Fibroblast of lung (primary cell): ENCODE measurements around the gene PCSK4. TPM values are rescaled to one million over a fixed set of nuclear protein-coding genes. Genes with fewer than 3 reads are reported as not detected.

Experiments used
- polyA plus RNA-seq, 2 donors: library from polyadenylated mRNA; depleted of rRNA in 1 of 2; stranded (reverse) in 1 of 2; unstranded in 1 of 2; fragments of >200 nt; gene quantifications; 2 replicates each; pipeline ENCODE4 v1.2.1, GENCODE V29; 2011 to 2012; ENCODE audit warnings: missing spikeins in 1 of 2
- total RNA-seq: library from RNA; depleted of rRNA; stranded (reverse); fragments of >200 nt; gene quantifications from 2 replicates; pipeline ENCODE4 v1.2.1, GENCODE V29; 2014

Gene PCSK4
- total and polyA plus RNA-seq, 2 donors (not counting 1 experiment from before 2014, with no cell fraction given) = 0.28 to 3.5 TPM

Other genes starting within 250 kb of the PCSK4 start
- 13.4 and 20.5 TPM in 2 replicates for gene ATP5F1D, start 248.6 kb downstream of the PCSK4 start, total RNA-seq
- 53.8 and 79.8 TPM in 2 replicates for gene ATP5F1D, start 248.6 kb downstream of the PCSK4 start, polyA plus RNA-seq
- 13.6 and 18.8 TPM in 2 replicates for gene MIDN, start 241.8 kb downstream of the PCSK4 start, total RNA-seq
- 12.0 and 18.0 TPM in 2 replicates for gene MIDN, start 241.8 kb downstream of the PCSK4 start, polyA plus RNA-seq
- gene CIRBP, start 221.0 kb downstream of the PCSK4 start, total RNA-seq = 104 and 110 TPM in 2 replicates
- gene CIRBP, start 221.0 kb downstream of the PCSK4 start, polyA plus RNA-seq = 260 and 298 TPM in 2 replicates
- 22.5 and 24.7 TPM in 2 replicates for gene FAM174C, start 214.8 kb downstream of the PCSK4 start, total RNA-seq
- 16.1 and 23.7 TPM in 2 replicates for gene FAM174C, start 214.8 kb downstream of the PCSK4 start, polyA plus RNA-seq
- gene EFNA2, start 204.5 kb downstream of the PCSK4 start, total RNA-seq = 0.17 TPM in 1 of 2 replicates, not detected in the other
- not detected in 2 replicates for gene EFNA2, start 204.5 kb downstream of the PCSK4 start, polyA plus RNA-seq
- 55.0 and 71.2 TPM in 2 replicates for gene NDUFS7, start 106.4 kb downstream of the PCSK4 start, total RNA-seq
- gene NDUFS7, start 106.4 kb downstream of the PCSK4 start, polyA plus RNA-seq = 29.6 and 30.3 TPM in 2 replicates
- 31.1 and 44.1 TPM in 2 replicates for gene GAMT, start 88.8 kb downstream of the PCSK4 start, total RNA-seq
- gene GAMT, start 88.8 kb downstream of the PCSK4 start, polyA plus RNA-seq = 20.0 and 32.6 TPM in 2 replicates
- gene DAZAP1, start 82.8 kb downstream of the PCSK4 start, total RNA-seq = 34.9 and 49.5 TPM in 2 replicates
- 44.6 and 65.4 TPM in 2 replicates for gene DAZAP1, start 82.8 kb downstream of the PCSK4 start, polyA plus RNA-seq
- gene RPS15, start 52.0 kb downstream of the PCSK4 start, total RNA-seq = 369 and 494 TPM in 2 replicates
- gene RPS15, start 52.0 kb downstream of the PCSK4 start, polyA plus RNA-seq = 878 and 1,038 TPM in 2 replicates
- gene APC2, start 40.2 kb downstream of the PCSK4 start, total RNA-seq = 0.26 and 0.50 TPM in 2 replicates
- gene APC2, start 40.2 kb downstream of the PCSK4 start, polyA plus RNA-seq = 0.01 and 0.02 TPM in 2 replicates
- gene C19orf25, start 11.1 kb downstream of the PCSK4 start, total RNA-seq = 21.8 and 24.8 TPM in 2 replicates
- 11.2 and 12.0 TPM in 2 replicates for gene C19orf25, start 11.1 kb downstream of the PCSK4 start, polyA plus RNA-seq
- 0.99 and 1.3 TPM in 2 replicates for gene REEP6, start 831 bp upstream of the PCSK4 start, total RNA-seq
- 0.47 and 0.55 TPM in 2 replicates for gene REEP6, start 831 bp upstream of the PCSK4 start, polyA plus RNA-seq
- 1.5 and 3.1 TPM in 2 replicates for gene ADAMTSL5, start 22.7 kb upstream of the PCSK4 start, total RNA-seq
- gene ADAMTSL5, start 22.7 kb upstream of the PCSK4 start, polyA plus RNA-seq = 4.3 and 4.7 TPM in 2 replicates
- not detected in 2 replicates for gene PLK5, start 33.7 kb upstream of the PCSK4 start, total RNA-seq
- not detected in 2 replicates for gene PLK5, start 33.7 kb upstream of the PCSK4 start, polyA plus RNA-seq
- gene MEX3D, start 78.0 kb upstream of the PCSK4 start, total RNA-seq = 33.0 and 40.1 TPM in 2 replicates
- 5.3 and 6.3 TPM in 2 replicates for gene MEX3D, start 78.0 kb upstream of the PCSK4 start, polyA plus RNA-seq
- 66.8 and 85.2 TPM in 2 replicates for gene MBD3, start 102.5 kb upstream of the PCSK4 start, total RNA-seq
- gene MBD3, start 102.5 kb upstream of the PCSK4 start, polyA plus RNA-seq = 19.8 and 27.6 TPM in 2 replicates
- 89.2 and 110 TPM in 2 replicates for gene UQCR11, start 115.1 kb upstream of the PCSK4 start, total RNA-seq
- gene UQCR11, start 115.1 kb upstream of the PCSK4 start, polyA plus RNA-seq = 92.5 and 101 TPM in 2 replicates
- 53.7 and 54.7 TPM in 2 replicates for gene TCF3, start 162.3 kb upstream of the PCSK4 start, total RNA-seq
- gene TCF3, start 162.3 kb upstream of the PCSK4 start, polyA plus RNA-seq = 39.3 and 53.4 TPM in 2 replicates